ENCODE data around the gene L3MBTL4. TPM values are rescaled to one million over a fixed set of nuclear protein-coding genes. Genes with fewer than 3 reads are reported as not detected.

Gene L3MBTL4
- total and polyA plus RNA-seq, 2 experiments from 2014 or later, result 4.1 to 14.1 TPM

- 95% methylated on average over 4 of the region's 4 CpGs for WGBS (ENCODE audit: low lambda C conversion rate, missing lambda C conversion rate)
- no peak overlapping the region for H3K27ac ChIP-seq
- TF ChIP-seq EZH2phosphoT487 (IDR thresholded peaks at IDR 0.05; ENCODE audit: low read depth, severe bottlenecking, unreplicated experiment) (no peak), EZH2 (IDR thresholded peaks at IDR 0.05; ENCODE audit: borderline replicate concordance) (no peak)
- DNase-seq (ENCODE audit: low spot score), result no peak
- H4K20me1 ChIP-seq (ENCODE audit: insufficient read depth, poor library complexity, severe bottlenecking), result no peaks in the 10 kb centered on the region
- H2AFZ ChIP-seq, result no peak overlapping the region
- H3K79me2 ChIP-seq, result no peaks in the 10 kb centered on the region
- H3K36me3 ChIP-seq (replicated peaks; ENCODE audit: insufficient read depth, low read depth), result no peaks in the 10 kb centered on the region
- H3K4me1 ChIP-seq (ENCODE audit: insufficient read depth), result no peaks in the 10 kb centered on the region
- H3K9me3 ChIP-seq (ENCODE audit: low read depth), result no peaks in the 10 kb centered on the region
- no peaks in the 10 kb centered on the region for H3K9me2 ChIP-seq (replicated peaks; ENCODE audit: insufficient read depth)
- H3K4me3 ChIP-seq, result no peak overlapping the region
- no peak overlapping the region for H3K4me2 ChIP-seq
- H3K27me3 ChIP-seq, result no peaks in the 10 kb centered on the region
Observed at GRCh38 chr18:6251084-6251483, 163.6 kb downstream of the L3MBTL4 start.

GRCh38 chr18:6249788-6250187 lies 164.9 kb downstream of the L3MBTL4 start:
- DNase-seq (ENCODE audit: low spot score), result no peak
- TF ChIP-seq EZH2 (IDR thresholded peaks at IDR 0.05; ENCODE audit: borderline replicate concordance) (no peak), EZH2phosphoT487 (IDR thresholded peaks at IDR 0.05; ENCODE audit: low read depth, severe bottlenecking, unreplicated experiment) (no peak), CTCF (IDR thresholded peaks at IDR 0.05; ENCODE audit: poor library complexity) (no peak)
- WGBS (ENCODE audit: low lambda C conversion rate, missing lambda C conversion rate), result 89% methylated on average over 4 of the region's 4 CpGs
- H3K79me2 ChIP-seq, result no peaks in the 10 kb centered on the region
- H3K27me3 ChIP-seq, result no peaks in the 10 kb centered on the region
- no peaks in the 10 kb centered on the region for H4K20me1 ChIP-seq (ENCODE audit: insufficient read depth, poor library complexity, severe bottlenecking)
- no peak overlapping the region for H3K4me3 ChIP-seq
- H3K9me2 ChIP-seq (replicated peaks; ENCODE audit: insufficient read depth), result no peaks in the 10 kb centered on the region
- H3K27ac ChIP-seq, result no peak overlapping the region
- H2AFZ ChIP-seq, result no peak overlapping the region
- H3K4me1 ChIP-seq (ENCODE audit: insufficient read depth), result no peaks in the 10 kb centered on the region
- no peaks in the 10 kb centered on the region for H3K9me3 ChIP-seq (ENCODE audit: low read depth)
- no peaks in the 10 kb centered on the region for H3K36me3 ChIP-seq (replicated peaks; ENCODE audit: insufficient read depth, low read depth)
- no peak overlapping the region for H3K4me2 ChIP-seq

- no peak for DNase-seq (ENCODE audit: low spot score)
- Histone ChIP-seq H3K4me1 (ENCODE audit: insufficient read depth) (no peaks in the 10 kb centered on the region), H4K20me1 (ENCODE audit: insufficient read depth, poor library complexity, severe bottlenecking) (no peaks in the 10 kb centered on the region), H3K27ac (no peak overlapping the region), H3K4me3 (no peak overlapping the region), H3K27me3 (no peaks in the 10 kb centered on the region), H3K36me3 (replicated peaks; ENCODE audit: insufficient read depth, low read depth) (no peaks in the 10 kb centered on the region), H2AFZ (no peak overlapping the region), H3K4me2 (no peak overlapping the region), H3K79me2 (no peaks in the 10 kb centered on the region), H3K9me3 (ENCODE audit: low read depth) (no peaks in the 10 kb centered on the region), H3K9me2 (replicated peaks; ENCODE audit: insufficient read depth) (no peaks in the 10 kb centered on the region)
- no peak for TF ChIP-seq EZH2phosphoT487 (IDR thresholded peaks at IDR 0.05; ENCODE audit: low read depth, severe bottlenecking, unreplicated experiment)
- TF ChIP-seq CTCF (IDR thresholded peaks at IDR 0.05; ENCODE audit: poor library complexity), result no peak
- TF ChIP-seq EZH2 (IDR thresholded peaks at IDR 0.05; ENCODE audit: borderline replicate concordance), result no peak
- WGBS (ENCODE audit: low lambda C conversion rate, missing lambda C conversion rate), result 78% methylated on average over 2 of the region's 2 CpGs
Observed at GRCh38 chr18:6249170-6249569, 165.5 kb downstream of the L3MBTL4 start.

- Histone ChIP-seq H2AFZ (no peak overlapping the region), H3K27me3 (no peaks in the 10 kb centered on the region), H3K27ac (no peak overlapping the region), H3K9me3 (ENCODE audit: low read depth) (no peaks in the 10 kb centered on the region), H3K36me3 (replicated peaks; ENCODE audit: insufficient read depth, low read depth) (no peaks in the 10 kb centered on the region), H3K79me2 (no peaks in the 10 kb centered on the region), H4K20me1 (ENCODE audit: insufficient read depth, poor library complexity, severe bottlenecking) (no peaks in the 10 kb centered on the region), H3K4me3 (no peak overlapping the region), H3K4me2 (no peak overlapping the region), H3K9me2 (replicated peaks; ENCODE audit: insufficient read depth) (no peaks in the 10 kb centered on the region), H3K4me1 (ENCODE audit: insufficient read depth) (no peaks in the 10 kb centered on the region)
- DNase-seq (ENCODE audit: low spot score), result no peak
- no peak for TF ChIP-seq CTCF (IDR thresholded peaks at IDR 0.05; ENCODE audit: poor library complexity)
- TF ChIP-seq EZH2phosphoT487 (IDR thresholded peaks at IDR 0.05; ENCODE audit: low read depth, severe bottlenecking, unreplicated experiment), result no peak
- no peak for TF ChIP-seq EZH2 (IDR thresholded peaks at IDR 0.05; ENCODE audit: borderline replicate concordance)
- WGBS (ENCODE audit: low lambda C conversion rate, missing lambda C conversion rate), result 88% methylated on average over 2 of the region's 2 CpGs
Observed at GRCh38 chr18:6248017-6248416, 166.7 kb downstream of the L3MBTL4 start.

Measured in hepatocyte (in vitro differentiated cells).